ENCODE data around the gene PAQR4. TPM values are rescaled to one million over a fixed set of nuclear protein-coding genes. Genes with fewer than 3 reads are reported as not detected.
"Not testable (repeated sequence)": the region's sequence is repeated elsewhere in the genome, so short reads cannot be mapped to it uniquely, and the experiment has no call there.

Gene PAQR4
- total and polyA plus RNA-seq, 12 donors = 3.7 to 17.9 (median 7.1) TPM

DNA sequence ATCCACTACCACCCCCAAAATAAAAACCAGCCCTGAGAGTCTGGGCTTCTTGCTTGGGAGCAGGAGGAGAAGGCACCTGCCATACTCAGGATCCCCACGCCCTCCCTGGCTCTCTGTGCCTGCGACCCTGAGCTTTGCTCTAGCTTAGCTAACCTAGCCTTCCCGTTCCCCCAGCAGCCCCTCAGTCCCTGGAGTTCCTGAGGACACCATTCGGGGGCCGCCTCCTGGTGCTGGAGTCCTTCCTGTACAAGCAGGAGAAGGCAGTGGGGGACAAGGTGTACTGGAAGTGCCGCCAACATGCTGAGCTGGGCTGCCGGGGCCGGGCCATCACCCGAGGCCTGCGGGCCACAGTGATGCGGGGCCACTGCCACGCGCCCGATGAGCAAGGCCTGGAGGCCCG is 38.9 kb upstream of the PAQR4 start:
- H3K9me3 ChIP-seq = no peaks in the 10 kb centered on the region
- H3K27ac ChIP-seq = no peak overlapping the region
- no peaks in the 10 kb centered on the region for H3K27me3 ChIP-seq
- peaks cover 0 to 65% (median 30%) of the 10 kb centered on the region in 9 donors for H3K36me3 ChIP-seq
- peaks cover 0 to 11% (median 9%) of the 10 kb centered on the region in 9 donors for H3K4me1 ChIP-seq
- 95 to 97% methylated on average over 15 of the region's 15 CpGs for WGBS, 2 donors
- no peak for ATAC-seq
- no peak overlapping the region for H3K4me3 ChIP-seq
- TF ChIP-seq, protein P1, sequence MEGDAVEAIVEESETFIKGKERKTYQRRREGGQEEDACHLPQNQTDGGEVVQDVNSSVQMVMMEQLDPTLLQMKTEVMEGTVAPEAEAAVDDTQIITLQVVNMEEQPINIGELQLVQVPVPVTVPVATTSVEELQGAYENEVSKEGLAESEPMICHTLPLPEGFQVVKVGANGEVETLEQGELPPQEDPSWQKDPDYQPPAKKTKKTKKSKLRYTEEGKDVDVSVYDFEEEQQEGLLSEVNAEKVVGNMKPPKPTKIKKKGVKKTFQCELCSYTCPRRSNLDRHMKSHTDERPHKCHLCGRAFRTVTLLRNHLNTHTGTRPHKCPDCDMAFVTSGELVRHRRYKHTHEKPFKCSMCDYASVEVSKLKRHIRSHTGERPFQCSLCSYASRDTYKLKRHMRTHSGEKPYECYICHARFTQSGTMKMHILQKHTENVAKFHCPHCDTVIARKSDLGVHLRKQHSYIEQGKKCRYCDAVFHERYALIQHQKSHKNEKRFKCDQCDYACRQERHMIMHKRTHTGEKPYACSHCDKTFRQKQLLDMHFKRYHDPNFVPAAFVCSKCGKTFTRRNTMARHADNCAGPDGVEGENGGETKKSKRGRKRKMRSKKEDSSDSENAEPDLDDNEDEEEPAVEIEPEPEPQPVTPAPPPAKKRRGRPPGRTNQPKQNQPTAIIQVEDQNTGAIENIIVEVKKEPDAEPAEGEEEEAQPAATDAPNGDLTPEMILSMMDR (IDR thresholded peaks at IDR 0.05) = no peak
- no peak for DNase-seq
- intact Hi-C loops (cut with DNase I) = no loop called here

DNA sequence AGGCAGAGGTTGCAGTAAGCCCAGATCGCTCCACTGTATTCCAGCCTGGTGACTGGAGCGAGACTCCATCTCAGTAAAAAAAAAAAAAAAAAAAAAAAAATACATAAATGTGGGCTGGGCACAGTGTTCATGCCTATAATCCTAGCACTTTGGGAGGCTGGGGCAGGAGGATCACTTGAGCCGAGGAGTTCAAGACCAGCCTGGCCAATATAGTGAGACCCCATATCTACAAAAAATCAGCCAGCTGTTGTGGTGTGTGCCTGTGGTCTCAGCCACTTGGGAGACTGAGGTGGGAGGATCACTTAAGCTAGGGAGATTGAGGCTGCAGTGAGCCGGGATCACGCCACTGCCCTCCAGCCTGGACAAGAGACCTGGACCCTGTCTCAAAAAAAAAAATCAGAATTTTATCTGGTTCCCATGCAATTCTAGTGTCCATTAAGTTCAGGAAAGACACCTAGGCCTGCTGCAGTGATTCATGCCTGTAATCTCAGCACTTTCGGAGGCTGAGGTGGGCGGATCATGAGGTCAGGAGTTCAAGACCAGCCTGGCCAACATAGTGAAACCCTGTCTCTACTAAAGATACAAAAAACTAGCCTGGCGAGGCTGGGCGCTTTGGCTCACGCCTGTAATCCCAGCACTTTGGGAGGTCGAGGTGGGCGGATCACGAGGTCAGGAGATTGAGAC is 37.8 kb upstream of the PAQR4 start:
- Histone ChIP-seq H3K36me3 (peaks cover 0 to 77% (median 34%) of the 10 kb centered on the region in 9 donors), H3K4me1 (peaks cover 0 to 10% (median 9%) of the 10 kb centered on the region in 9 donors)
- H3K4me3 ChIP-seq; H3K9me3 ChIP-seq; DNase-seq; intact Hi-C loops (cut with DNase I); H3K27me3 ChIP-seq; H3K27ac ChIP-seq; ATAC-seq: not testable (repeated sequence)
- WGBS, 2 donors = 93 to 95% methylated on average over 13 of the region's 13 CpGs

DNA sequence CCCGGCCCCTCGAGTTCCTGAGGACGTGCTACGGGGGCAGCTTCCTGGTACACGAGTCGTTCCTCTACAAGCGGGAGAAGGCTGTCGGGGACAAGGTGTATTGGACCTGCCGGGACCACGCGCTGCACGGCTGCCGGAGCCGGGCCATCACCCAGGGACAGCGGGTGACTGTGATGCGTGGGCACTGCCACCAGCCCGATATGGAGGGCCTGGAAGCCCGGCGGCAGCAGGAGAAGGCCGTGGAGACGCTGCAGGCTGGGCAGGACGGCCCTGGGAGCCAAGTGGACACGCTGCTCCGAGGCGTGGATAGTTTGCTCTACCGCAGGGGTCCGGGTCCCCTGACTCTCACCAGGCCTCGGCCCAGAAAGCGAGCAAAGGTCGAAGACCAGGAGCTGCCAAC is 36.0 kb upstream of the PAQR4 start:
- Histone ChIP-seq H3K27ac (no peak overlapping the region), H3K4me1 (no peaks in the 10 kb centered on the region), H3K4me3 (no peak overlapping the region), H3K27me3 (no peaks in the 10 kb centered on the region), H3K36me3 (peaks cover 0 to 94% (median 48%) of the 10 kb centered on the region in 9 donors), H3K9me3 (no peaks in the 10 kb centered on the region)
- TF ChIP-seq, protein P1 (IDR thresholded peaks at IDR 0.05) = no peak
- intact Hi-C loops (cut with DNase I) = no loop called here
- ATAC-seq = peak in 1 of 8 donors; percentile 15
- DNase-seq = no peak
- 92 to 95% methylated on average over 30 of the region's 30 CpGs for WGBS, 2 donors

DNA sequence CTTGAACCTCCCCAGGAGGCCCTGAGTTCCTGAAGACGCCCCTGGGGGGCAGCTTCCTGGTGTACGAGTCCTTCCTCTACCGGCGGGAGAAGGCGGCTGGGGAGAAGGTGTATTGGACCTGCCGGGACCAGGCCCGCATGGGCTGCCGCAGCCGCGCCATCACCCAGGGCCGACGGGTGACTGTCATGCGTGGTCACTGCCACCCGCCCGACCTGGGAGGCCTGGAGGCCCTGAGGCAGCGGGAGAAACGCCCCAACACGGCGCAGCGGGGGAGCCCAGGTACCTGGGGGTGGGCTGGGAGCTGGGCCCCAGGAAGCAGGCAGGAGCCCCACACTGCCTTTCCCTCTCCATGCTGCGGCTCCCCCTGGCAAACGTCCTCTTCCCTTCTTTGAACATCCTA is 35.4 kb upstream of the PAQR4 start:
- TF ChIP-seq, protein P1 (IDR thresholded peaks at IDR 0.05) = no peak
- Histone ChIP-seq H3K27me3 (no peaks in the 10 kb centered on the region), H3K36me3 (peaks cover 0 to 99% (median 52%) of the 10 kb centered on the region in 9 donors), H3K4me1 (no peaks in the 10 kb centered on the region), H3K27ac (no peak overlapping the region), H3K4me3 (no peak overlapping the region), H3K9me3 (no peaks in the 10 kb centered on the region)
- WGBS, 2 donors = 88 to 89% methylated on average over 22 of the region's 22 CpGs
- ATAC-seq = peak in 1 of 8 donors; percentile 9
- no peak for DNase-seq
- intact Hi-C loops (cut with DNase I) = no loop called here

DNA sequence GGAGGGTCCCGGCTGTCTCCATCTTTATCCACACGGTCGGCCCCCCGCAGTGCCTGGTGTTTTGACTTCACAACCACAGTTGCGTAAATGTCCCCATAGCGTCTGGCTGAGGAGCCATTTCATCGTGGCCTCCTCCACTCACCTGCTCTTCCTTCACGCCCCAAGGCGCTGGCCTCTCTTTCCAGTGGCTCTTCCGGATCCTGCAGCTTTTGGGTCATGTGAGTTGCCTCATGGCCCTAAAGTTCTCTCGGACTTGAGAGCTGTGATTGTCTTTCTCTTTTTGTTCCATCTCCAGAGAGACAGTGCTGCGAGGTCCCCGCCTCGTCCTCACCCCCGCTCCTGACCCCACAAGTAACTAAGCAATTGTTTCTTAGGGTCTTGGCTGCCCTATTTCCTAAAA is 34.7 kb upstream of the PAQR4 start:
- ATAC-seq = no peak
- intact Hi-C loops (cut with DNase I) = no loop called here
- DNase-seq = no peak
- WGBS, 2 donors = 86 to 88% methylated on average over 15 of the region's 15 CpGs
- no peaks in the 10 kb centered on the region for H3K9me3 ChIP-seq
- H3K36me3 ChIP-seq = peaks cover 0 to 99% (median 60%) of the 10 kb centered on the region in 9 donors
- no peak overlapping the region for H3K27ac ChIP-seq
- TF ChIP-seq, protein P1 (IDR thresholded peaks at IDR 0.05) = no peak
- no peak overlapping the region for H3K4me3 ChIP-seq
- no peaks in the 10 kb centered on the region for H3K27me3 ChIP-seq
- no peaks in the 10 kb centered on the region for H3K4me1 ChIP-seq
